Tibial artery (tissue), 4 donors: Measurements from ENCODE around the gene DISC1.

Experiments
- DNase-seq, 2 donors: peaks; one replicate each; pipeline ENCODE4 v3.0.0-alpha.2; 2019
- H3K27ac ChIP-seq, 2 donors: fragments of 200-600 bp; sonication (generic) in 1 of 2; 1 replicate in 1 of 2; 2 replicates in 1 of 2; pipeline ENCODE4 v1.5.1; 2018 to 2019; ENCODE audit warnings: mild to moderate bottlenecking in 1 of 2
- H3K27me3 ChIP-seq, 2 donors: fragments of 200-600 bp; sonication (generic) in 1 of 2; one replicate each; pipeline versions ENCODE4 v1.5.1 to v1.6.0; 2016 to 2019
- H3K36me3 ChIP-seq, 3 donors: fragments of 200-600 bp; sonication (generic) in 2 of 3; one replicate each; pipeline ENCODE4 v1.5.1; 2016 to 2019; ENCODE audit warnings: mild to moderate bottlenecking in 2 of 3
- H3K4me1 ChIP-seq, 4 donors: fragments of 200-600 bp; sonication (generic) in 2 of 4; 1 replicate in 3 of 4; 2 replicates in 1 of 4; pipeline ENCODE4 v1.5.1; 2016 to 2019
- H3K4me3 ChIP-seq, 2 donors: fragments of 200-600 bp; sonication (generic) in 1 of 2; 1 replicate in 1 of 2; 2 replicates in 1 of 2; pipeline ENCODE4 v1.5.1; 2018 to 2019; ENCODE audit warnings: mild to moderate bottlenecking in 2 of 2
- H3K9me3 ChIP-seq, 3 donors: fragments of 200-600 bp; sonication (generic) in 1 of 3; one replicate each; pipeline ENCODE4 v1.5.1; 2016 to 2019
- CTCF ChIP-seq, 2 experiments: fragments of 200-600 bp in 1 of 2; fragments of 450-650 bp in 1 of 2; IDR thresholded peaks; one replicate each; pipeline ENCODE4 v1.5.1; 2017 to 2019; ENCODE audit warnings: antibody characterized with exemption in 2 of 2, mild to moderate bottlenecking in 1 of 2, moderate library complexity in 1 of 2
- intact Hi-C: fragments of 100-400 bp; cut with DNase I; formaldehyde crosslinking; loops from one replicate; pipeline ENCODE4 v1.15.0; 2023; ENCODE audit warnings: low total_unique reads

DISC1 gene

GRCh38 chr1:231750818-231751362, 124.3 kb downstream of the DISC1 start:
- Histone ChIP-seq H3K4me3 (no peak overlapping the region), H3K27me3 (no peaks in the 10 kb centered on the region), H3K27ac (no peak overlapping the region), H3K36me3 (peaks cover 0 to 26% (median 0%) of the 10 kb centered on the region in 3 donors), H3K9me3 (peaks cover 0 to 18% (median 11%) of the 10 kb centered on the region in 3 donors), H3K4me1 (no peaks in the 10 kb centered on the region)
- intact Hi-C loops: no loop called here
- TF ChIP-seq CTCF (IDR thresholded peaks at IDR 0.05): no peak
- no peak for DNase-seq

GRCh38 chr1:231751415-231751814, 124.8 kb downstream of the DISC1 start:
- DNase-seq: no peak
- H3K9me3 ChIP-seq: peaks cover 0 to 18% (median 11%) of the 10 kb centered on the region in 3 donors
- no peaks in the 10 kb centered on the region for H3K27me3 ChIP-seq
- no peak for TF ChIP-seq CTCF (IDR thresholded peaks at IDR 0.05)
- peaks cover 0 to 26% (median 0%) of the 10 kb centered on the region in 3 donors for H3K36me3 ChIP-seq
- no peaks in the 10 kb centered on the region for H3K4me1 ChIP-seq
- H3K4me3 ChIP-seq: no peak overlapping the region
- H3K27ac ChIP-seq: no peak overlapping the region
- intact Hi-C loops: no loop called here

GRCh38 chr1:231753313-231753712, 126.7 kb downstream of the DISC1 start:
- no peak for TF ChIP-seq CTCF (IDR thresholded peaks at IDR 0.05)
- peaks cover 0 to 26% (median 0%) of the 10 kb centered on the region in 3 donors for H3K36me3 ChIP-seq
- intact Hi-C loops: no loop called here
- DNase-seq: no peak
- H3K4me1 ChIP-seq: peaks cover 0 to 3% (median 0%) of the 10 kb centered on the region in 4 donors
- no peaks in the 10 kb centered on the region for H3K27me3 ChIP-seq
- peaks cover 0 to 18% (median 11%) of the 10 kb centered on the region in 3 donors for H3K9me3 ChIP-seq
- H3K4me3 ChIP-seq: no peak overlapping the region
- H3K27ac ChIP-seq: no peak overlapping the region

GRCh38 chr1:231757101-231757404, 130.5 kb downstream of the DISC1 start:
- Histone ChIP-seq H3K4me3 (no peak overlapping the region), H3K36me3 (peaks cover 0 to 15% (median 0%) of the 10 kb centered on the region in 3 donors), H3K4me1 (peaks cover 0 to 3% (median 0%) of the 10 kb centered on the region in 4 donors), H3K27ac (no peak overlapping the region), H3K27me3 (no peaks in the 10 kb centered on the region), H3K9me3 (peaks cover 0 to 18% (median 11%) of the 10 kb centered on the region in 3 donors)
- DNase-seq: no peak
- intact Hi-C loops: no loop called here
- TF ChIP-seq CTCF (IDR thresholded peaks at IDR 0.05): no peak

GRCh38 chr1:231757759-231758158, 131.2 kb downstream of the DISC1 start:
- Histone ChIP-seq H3K27ac (no peak overlapping the region), H3K27me3 (no peaks in the 10 kb centered on the region), H3K9me3 (peaks cover 0 to 15% (median 11%) of the 10 kb centered on the region in 3 donors), H3K4me3 (no peak overlapping the region), H3K36me3 (peaks cover 0 to 8% (median 0%) of the 10 kb centered on the region in 3 donors), H3K4me1 (peaks cover 0 to 3% (median 0%) of the 10 kb centered on the region in 4 donors)
- intact Hi-C loops: no loop called here
- TF ChIP-seq CTCF (IDR thresholded peaks at IDR 0.05): no peak
- DNase-seq: no peak

GRCh38 chr1:231761252-231761651, 134.7 kb downstream of the DISC1 start:
- H3K27ac ChIP-seq: no peak overlapping the region
- H3K4me1 ChIP-seq: peaks cover 0 to 3% (median 0%) of the 10 kb centered on the region in 4 donors
- no peaks in the 10 kb centered on the region for H3K27me3 ChIP-seq
- TF ChIP-seq CTCF (IDR thresholded peaks at IDR 0.05): no peak
- intact Hi-C loops: no loop called here
- DNase-seq: no peak
- H3K36me3 ChIP-seq: no peaks in the 10 kb centered on the region
- H3K9me3 ChIP-seq: no peaks in the 10 kb centered on the region
- no peak overlapping the region for H3K4me3 ChIP-seq
